GM12864 (cell line): Measurements from ENCODE around the gene NXPE2.
A peak's percentile ranks its signal among the peaks of the same experiment; 100 is the strongest.

Experiments used
- DNase-seq: peaks from one replicate; pipeline ENCODE4 v3.0.0-alpha.2; 2011; ENCODE audit warnings: low read depth
- H3K4me3 ChIP-seq: 2 replicates; pipeline ENCODE4 v1.5.1; 2011; ENCODE audit warnings: mild to moderate bottlenecking, low read depth, low read length, control low read depth
- CTCF ChIP-seq: IDR thresholded peaks from 2 replicates; pipeline ENCODE4 v1.5.1; 2011; ENCODE audit warnings: low read depth, mild to moderate bottlenecking, moderate library complexity, low read length, control low read depth, inconsistent platforms; ENCODE audit errors: missing control alignments

NXPE2 gene

DNA sequence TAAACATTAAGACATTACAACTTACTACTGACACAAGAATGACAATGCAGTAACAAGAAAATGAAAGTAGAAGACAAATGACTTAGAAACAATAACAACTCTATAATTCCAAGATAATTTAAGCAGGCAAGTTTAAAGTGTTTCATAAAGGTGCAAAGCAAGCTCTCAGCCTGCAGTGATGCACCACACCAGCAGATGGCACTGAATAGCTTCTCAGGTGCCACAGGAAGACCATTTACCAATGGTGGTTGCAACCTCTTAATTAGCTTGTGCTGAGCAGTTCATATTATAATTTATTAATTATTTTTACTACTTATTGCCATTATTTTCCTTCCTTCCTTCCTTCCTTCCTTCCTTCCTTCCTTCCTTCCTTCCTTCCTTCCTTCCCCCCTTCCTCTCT, 60.6 kb downstream of the NXPE2 start:
- TF ChIP-seq CTCF: peak; percentile 83
- H3K4me3 ChIP-seq: no peak overlapping the region
- DNase-seq: peak; percentile 10

- no peak for TF ChIP-seq CTCF
- DNase-seq: no peak
- no peak overlapping the region for H3K4me3 ChIP-seq
Observed at GRCh38 chr11:114745150-114745671, 66.9 kb downstream of the NXPE2 start.

DNA sequence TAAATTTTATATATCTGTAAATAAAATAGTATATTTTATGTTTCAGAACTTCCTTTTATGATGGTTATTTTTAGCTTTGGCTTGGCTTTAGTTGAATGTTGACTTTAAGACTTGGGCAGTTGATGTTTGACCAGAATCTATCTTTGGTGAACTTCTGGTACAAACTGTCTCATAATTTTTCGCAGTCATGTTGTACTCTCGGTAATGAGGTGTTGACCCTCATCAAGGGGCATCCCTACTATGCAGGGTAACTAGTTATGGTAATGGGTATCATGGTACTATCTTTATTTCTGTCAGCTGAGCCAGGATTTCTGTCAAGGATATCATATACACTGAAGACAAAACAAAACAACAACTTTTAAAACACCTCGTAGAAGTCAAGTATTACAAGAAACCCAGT, 67.7 kb downstream of the NXPE2 start:
- no peak for DNase-seq
- no peak overlapping the region for H3K4me3 ChIP-seq
- no peak for TF ChIP-seq CTCF
